Activated CD4-positive, alpha-beta T cell treated with anti-CD3 and anti-CD28 coated beads for 48 hours (primary cell): ENCODE measurements around the gene EIF2AK2.

Experiments
- DNase-seq: peaks from one replicate; pipeline ENCODE4 v3.0.0-alpha.2; 2020

The EIF2AK2 gene

GRCh38 chr2:37098416-37099118 is 58.2 kb downstream of the EIF2AK2 start:
- DNase-seq = no peak

- no peak for DNase-seq
Observed at GRCh38 chr2:37096568-37096967, 60.2 kb downstream of the EIF2AK2 start.

- no peak for DNase-seq
Observed at GRCh38 chr2:37091873-37092272, 64.9 kb downstream of the EIF2AK2 start.

- DNase-seq = no peak
Observed at GRCh38 chr2:37090019-37090477, 66.7 kb downstream of the EIF2AK2 start.

DNA sequence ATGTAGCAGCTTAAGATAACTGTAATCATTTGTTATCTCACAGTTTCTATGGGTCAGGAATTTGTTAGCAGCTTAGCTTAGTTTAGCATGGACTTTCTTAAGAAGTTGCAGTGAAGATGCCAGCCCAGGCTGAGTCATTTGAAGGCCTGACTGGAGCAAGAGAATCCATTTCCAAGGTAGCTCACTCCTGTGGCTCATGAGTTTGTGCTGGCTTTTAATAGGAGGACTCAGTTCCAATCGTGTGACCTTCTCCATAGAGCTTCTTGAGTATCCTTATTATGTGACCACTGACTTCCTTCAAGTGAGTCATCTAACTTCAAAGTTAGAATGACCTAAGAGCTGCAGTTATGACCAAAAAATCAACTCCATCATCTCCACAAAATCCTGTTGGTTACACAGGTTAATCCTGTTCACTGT is 71.0 kb downstream of the EIF2AK2 start:
- DNase-seq = peak; percentile 14

DNA sequence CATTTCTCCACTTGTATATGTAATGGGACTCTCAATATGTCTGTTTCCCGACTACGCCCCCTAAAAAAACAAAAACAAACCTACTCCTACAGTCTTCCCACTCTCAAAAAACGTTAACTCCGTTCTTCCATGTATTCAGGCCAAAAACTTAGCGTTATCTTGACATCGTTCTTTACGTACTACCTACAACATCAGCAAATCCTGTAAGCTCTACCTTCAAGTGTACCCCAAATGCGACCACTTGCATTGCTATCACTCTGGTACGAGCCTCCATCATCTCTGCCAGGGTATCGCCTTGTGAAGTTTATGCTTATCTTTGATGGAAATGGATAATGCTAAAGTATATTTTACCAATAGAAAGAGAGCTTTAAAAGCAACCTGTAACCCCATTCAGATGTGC is 72.0 kb downstream of the EIF2AK2 start:
- DNase-seq = no peak

GRCh38 chr2:37083873-37084794 is 72.6 kb downstream of the EIF2AK2 start, which contains the start of the genes GPATCH11 and HEATR5B:
Gene GPATCH11, plus strand, starts transcription at chr2:37084518. Its CDS starts 3,864 bp downstream, at chr2:37088382.
Gene HEATR5B, minus strand, starts transcription at chr2:37084372. Its CDS starts 958 bp downstream, at chr2:37083414.
- peak; percentile 94 for DNase-seq

DNA sequence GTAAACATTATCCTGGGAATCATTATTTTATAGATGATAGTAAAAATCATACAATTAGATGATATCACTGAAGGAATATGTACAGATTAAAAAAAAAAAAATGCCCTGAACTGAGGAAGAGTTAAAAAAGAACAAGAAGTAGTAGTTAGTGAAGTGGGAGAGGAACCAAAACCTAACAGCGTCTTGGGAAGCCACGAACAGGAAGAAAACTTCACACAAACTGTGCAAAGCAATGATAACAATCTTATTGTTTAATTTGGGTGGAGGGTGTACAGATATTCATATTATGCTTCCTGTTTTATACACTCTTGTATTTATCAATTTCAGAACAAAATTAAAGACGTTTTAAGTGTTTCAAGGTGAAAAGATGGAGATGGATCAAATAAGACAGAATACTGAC is 76.1 kb downstream of the EIF2AK2 start:
- no peak for DNase-seq

GRCh38 chr2:37080266-37080665 is 76.5 kb downstream of the EIF2AK2 start:
- no peak for DNase-seq

DNA sequence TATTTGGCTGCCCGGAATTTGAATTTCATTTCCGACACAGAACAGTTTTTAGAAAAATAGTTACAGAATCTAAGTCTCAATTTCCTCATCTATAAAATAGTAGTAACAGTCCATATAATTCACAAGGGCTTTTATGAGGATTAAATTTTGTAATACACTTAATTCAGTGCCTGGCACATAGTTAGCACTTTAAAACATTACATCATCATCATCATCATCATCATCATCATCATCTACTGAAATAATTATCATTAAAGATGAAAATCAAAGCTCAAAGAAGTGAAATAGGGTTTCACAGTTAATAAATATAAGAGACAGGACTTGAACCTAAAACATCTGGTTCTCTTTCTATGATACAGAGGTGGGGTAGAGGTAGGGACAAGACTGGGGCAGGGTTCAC is 85.8 kb downstream of the EIF2AK2 start:
- no peak for DNase-seq

DNA sequence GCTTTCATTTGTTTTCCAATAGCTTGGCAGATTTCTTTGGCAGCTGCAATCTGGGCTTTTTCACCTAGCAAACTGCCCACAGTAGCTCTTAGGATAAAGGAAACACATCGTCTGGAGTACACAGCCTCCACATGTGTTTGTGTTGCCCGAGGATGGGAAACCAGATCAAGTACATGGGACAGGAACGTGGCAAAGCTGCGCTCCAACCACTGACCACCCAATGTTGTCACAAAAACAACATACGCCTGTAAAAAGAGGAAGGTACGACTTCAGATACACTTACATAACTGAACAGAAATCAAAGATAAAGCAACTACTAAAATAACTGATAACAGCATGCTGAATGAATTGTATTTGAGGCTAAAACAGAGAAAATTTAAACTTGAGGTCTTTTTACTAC is 88.1 kb downstream of the EIF2AK2 start:
- no peak for DNase-seq

DNA sequence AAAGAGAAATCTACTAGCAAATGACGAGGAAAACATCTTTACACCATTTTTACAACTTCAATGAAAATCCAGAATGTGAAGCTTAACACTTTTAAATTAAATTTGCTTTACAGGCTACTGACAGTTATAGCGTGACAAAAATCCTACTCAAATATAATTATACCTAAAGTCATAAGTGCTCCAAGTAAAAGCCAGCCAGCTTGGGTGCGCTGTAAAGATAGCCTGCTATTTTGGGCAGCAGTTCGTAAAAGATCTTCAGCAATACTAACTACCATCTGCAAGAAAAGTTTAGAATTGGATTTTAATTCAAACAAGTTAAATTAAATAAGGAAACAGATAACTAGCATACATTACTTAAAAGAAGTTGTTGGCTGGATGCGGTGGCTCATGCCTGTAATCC is 95.0 kb downstream of the EIF2AK2 start:
- DNase-seq = no peak

- no peak for DNase-seq
Observed at GRCh38 chr2:37061013-37061711, 95.6 kb downstream of the EIF2AK2 start.

GRCh38 chr2:37060446-37060845 is 96.3 kb downstream of the EIF2AK2 start:
- no peak for DNase-seq

- DNase-seq = no peak
Observed at GRCh38 chr2:37059841-37060240, 96.9 kb downstream of the EIF2AK2 start.

- DNase-seq = no peak
Observed at GRCh38 chr2:37052600-37053332, 104.0 kb downstream of the EIF2AK2 start.
